DMS 273 treated with DMSO at 0.1 percent for 48 hours (cell line): ENCODE measurements around the gene BDKRB1.

Experiments used
- DNase-seq: peaks from one replicate; lab custom pipeline; 2025; lab: John Stamatoyannopoulos, UW

The BDKRB1 gene

DNA sequence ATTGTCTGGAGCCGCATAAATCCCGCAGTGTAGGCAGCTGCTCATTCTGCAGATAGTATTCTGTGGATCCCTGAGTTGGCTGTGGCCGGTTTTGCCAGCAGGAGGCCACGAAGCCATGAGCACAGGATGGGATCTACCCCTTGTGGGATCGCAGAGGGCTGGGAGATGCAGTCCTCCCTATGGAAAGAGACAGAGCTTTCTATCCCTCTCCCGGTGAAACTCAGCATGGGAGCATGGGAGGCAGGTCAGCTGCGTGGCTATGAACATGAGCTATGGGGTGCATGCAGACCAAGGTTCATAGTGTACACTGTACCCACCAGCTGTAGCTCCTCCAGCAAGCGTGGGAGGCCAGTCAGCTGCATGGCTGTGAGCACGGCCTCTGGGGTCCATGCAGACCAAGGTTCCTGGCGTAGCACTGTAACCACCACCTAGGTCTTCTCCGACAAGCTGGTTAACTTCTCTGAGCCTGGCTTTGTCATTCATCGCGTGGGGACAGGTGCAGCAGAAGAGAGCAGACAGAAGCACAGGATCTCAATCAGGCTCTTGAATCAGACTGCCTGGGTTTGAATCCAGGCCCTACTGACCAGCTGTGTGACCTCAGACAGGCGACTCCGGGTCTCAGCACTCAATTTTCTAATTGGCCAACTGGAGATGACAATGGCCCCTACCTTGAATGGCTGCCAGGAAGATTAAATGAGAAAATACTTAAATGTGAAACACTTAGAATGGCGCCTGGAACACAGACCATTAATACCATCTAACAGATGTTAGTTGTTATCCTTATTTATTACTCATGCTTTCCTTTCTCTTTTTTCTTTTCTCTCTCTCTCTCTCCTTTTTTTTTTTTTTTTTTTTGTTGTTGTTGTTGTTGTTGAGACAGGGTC is 6.0 kb downstream of the BDKRB1 start:
- DNase-seq: no peak

DNA sequence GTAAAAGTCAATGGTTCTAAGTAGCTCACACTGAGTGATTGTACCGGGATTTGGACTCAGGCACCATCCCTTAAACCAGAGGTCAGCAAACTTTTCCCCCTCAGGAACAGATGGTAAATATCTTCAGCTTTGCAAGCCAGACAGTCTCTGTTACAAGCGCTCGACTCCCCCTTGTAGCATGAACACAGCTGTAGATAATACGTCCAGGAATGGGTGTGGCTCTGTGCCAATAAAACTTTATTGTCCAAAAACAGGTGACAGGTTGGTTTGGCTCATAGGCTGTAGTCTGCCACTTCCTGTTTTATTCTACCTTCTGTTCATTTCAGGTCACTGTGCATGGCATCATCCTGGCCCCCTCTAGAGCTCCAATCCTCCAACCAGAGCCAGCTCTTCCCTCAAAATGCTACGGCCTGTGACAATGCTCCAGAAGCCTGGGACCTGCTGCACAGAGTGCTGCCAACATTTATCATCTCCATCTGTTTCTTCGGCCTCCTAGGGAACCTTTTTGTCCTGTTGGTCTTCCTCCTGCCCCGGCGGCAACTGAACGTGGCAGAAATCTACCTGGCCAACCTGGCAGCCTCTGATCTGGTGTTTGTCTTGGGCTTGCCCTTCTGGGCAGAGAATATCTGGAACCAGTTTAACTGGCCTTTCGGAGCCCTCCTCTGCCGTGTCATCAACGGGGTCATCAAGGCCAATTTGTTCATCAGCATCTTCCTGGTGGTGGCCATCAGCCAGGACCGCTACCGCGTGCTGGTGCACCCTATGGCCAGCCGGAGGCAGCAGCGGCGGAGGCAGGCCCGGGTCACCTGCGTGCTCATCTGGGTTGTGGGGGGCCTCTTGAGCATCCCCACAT is 7.6 kb downstream of the BDKRB1 start:
- DNase-seq: peak; percentile 11

DNA sequence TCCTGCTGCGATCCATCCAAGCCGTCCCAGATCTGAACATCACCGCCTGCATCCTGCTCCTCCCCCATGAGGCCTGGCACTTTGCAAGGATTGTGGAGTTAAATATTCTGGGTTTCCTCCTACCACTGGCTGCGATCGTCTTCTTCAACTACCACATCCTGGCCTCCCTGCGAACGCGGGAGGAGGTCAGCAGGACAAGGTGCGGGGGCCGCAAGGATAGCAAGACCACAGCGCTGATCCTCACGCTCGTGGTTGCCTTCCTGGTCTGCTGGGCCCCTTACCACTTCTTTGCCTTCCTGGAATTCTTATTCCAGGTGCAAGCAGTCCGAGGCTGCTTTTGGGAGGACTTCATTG is 8.2 kb downstream of the BDKRB1 start:
- DNase-seq: no peak

DNA sequence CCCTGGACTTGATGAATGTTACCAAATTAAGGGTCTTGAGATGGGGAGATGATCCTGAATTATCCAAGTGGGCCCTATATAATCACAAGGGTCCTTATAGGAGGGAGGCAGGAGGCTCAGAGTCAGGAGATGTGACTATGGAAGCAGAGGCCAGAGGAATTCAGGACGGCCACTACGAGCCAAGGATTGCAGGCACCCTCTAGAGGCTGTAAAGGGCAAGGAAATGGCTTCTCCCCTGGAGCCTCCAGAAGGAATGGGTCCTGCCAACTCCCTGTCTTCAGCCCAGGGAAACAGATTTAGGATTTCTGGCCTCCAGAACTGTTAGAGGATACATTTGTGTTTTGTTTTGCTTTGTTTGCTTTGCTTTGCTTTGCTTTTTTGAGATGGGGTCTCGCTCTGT is 8.8 kb downstream of the BDKRB1 start:
- DNase-seq: no peak

DNA sequence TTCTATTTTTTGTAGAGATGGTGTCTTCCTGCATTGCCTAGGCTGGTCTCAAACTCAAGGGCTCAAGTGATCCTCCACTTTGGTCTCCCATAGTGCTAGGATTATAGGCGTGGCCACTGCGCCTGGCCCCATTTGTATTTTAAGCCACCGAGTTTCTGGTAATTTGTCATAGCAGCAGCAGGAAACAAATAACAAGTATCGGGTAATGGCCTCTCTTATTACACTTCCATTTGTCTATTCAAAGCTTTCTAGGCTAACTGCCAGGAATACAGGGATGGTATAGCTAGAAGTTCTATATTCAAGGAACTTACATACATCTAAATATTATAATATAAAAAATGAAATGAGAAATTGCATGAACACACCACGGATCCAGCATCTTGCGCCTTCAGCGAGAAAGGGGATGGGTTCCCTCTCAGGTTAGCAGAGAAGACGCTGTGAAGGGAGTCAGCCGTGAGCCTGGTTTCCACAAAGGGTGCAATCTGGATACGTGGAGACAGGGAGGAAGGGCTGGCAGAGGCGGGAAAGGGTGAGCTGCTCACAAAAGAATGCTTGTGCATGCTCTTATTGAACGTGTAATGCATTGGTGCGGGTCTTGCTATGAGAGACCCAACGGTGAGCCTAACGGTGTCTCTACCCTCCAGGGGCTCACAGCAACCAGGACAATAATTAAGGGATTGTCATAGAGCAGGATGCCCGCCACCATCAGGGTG is 9.5 kb downstream of the BDKRB1 start:
- no peak for DNase-seq

DNA sequence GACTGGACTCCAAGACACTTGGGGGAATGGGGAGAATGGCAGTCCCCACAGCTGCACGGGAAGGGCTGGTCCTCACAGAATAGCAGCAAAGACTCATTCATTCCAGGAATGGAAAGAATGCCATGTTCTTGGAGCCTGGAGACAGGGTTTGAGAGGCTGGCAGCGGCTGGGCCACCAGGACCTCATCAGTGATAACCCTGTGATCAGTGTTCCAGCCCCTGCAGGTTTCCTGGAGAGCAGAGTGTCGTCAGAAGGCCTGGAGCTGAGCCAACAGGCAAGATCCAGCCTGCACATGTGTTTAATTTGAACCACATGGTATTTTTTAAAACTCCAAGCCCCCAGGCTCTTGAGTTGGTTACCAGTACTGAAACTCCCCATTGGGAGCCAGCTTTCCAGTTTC is 11.3 kb downstream of the BDKRB1 start:
- DNase-seq: peak; percentile 40

DNA sequence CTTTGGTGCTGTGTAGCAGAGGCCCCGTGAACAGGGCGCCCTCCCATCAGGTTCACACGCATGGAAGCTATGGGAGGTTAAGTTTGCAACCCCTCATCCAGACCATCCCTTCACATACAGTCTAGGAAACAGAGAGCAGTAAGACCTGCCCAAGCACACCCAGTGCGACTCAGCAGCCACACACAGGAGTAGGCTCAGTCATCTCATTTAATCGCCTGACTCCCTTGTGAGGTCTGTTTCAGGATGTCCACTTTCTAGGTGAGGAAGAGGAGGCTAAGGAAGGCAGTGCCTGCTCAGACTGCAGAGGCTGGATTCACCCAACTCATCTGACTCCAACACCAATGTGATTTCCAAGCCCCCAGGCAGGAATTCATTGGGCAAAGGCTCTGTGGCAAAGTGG is 11.9 kb downstream of the BDKRB1 start:
- DNase-seq: no peak

DNA sequence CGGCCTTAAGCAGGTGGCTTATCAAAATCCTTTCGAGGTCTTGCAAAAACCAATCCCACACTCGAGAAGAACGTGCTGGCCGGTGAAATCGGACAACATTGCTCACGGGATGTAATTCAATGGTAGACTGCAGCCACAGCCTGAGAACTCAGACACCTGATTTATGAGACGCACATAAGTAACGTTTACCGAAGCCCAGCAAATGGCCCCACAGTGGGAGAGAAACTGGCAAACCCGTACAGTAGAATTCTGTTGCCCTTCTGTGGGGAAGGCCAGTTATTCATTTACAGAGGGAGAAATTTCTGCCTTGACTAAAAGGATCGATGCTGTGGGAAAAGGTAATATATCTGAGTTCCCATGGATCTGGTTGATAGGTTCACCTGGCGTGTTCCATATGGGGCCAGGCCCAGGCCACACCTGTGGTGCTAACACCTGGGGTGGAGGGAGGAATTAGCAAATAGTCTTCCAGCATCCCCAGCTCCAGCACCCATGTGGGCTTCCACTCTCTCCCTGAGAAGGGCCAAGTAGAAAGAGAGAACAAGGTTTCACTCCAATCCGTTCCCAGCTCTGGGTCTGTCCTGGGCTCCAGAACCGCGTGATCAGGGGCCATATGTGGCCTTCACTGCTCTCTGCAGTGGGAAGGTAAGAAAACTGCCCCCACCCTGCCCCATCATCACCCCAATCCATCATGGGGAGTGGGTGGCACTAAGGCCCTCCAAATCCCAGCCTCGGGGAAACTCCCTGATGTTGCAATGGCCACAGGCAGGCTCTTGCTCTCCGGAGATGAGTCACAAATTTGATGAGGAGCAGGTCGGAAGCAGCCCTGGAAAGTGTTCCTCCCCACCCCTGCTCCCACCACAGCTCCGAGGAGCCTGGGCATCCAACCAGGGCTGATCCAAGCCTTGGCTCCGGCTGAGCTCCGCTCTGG is 12.7 kb downstream of the BDKRB1 start:
- DNase-seq: no peak

DNA sequence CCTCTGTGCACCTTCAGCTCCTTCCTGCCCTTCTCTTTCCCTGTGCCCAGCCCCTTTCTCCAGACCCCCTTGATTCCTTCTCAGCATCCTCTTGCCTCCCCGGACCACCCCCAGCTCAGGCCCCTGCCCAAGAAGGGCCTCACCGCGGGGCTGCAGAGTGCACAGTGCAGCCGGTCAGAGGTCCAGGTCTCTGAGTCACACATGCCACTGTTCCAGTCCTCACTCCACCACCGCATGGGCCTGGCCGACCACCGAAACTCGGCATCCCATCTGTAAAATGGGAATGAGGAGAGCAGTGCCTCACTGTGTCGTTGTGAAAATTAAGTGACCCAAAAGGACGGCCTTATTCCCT is 13.3 kb downstream of the BDKRB1 start:
- no peak for DNase-seq

DNA sequence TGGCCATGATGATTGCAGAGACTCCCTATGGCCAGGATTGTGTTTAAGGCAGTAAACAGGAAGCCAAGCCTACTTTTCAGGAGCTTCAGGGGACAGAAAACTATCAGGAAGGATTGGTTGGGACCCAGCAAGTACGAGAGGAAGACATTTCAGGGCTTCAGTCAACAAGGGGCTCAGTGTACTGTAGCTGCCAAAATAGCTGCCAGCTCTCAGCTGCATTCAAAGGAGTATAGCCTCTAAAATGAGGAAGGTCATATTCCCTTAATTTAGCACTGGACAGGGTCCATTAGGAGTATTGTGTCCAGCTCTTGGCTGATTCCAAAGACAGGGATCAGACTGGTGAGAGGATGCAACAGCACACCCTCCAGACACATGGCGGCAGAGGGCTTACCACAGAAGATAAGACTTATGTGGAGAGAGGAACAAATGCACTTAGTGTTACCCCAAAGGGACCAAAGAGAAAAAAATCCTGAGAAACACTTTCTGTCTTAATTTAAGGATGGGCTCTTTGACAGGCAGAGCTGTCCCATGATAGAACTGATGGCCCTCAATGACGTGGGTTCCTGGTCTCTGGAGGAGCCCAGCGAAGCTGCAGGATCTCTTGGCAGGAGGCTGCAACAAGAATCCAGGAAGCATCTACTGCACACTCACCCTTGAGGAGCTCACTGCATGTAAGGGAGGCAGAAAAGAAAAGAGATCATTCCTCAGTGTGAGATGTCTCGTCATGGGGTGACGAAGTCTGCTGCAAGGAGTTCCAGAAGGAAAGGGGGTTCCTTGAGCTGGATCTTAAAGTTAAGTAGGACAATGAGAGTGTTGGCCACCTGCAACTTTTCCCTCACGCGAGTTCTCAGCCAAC is 14.8 kb downstream of the BDKRB1 start:
- DNase-seq: no peak

DNA sequence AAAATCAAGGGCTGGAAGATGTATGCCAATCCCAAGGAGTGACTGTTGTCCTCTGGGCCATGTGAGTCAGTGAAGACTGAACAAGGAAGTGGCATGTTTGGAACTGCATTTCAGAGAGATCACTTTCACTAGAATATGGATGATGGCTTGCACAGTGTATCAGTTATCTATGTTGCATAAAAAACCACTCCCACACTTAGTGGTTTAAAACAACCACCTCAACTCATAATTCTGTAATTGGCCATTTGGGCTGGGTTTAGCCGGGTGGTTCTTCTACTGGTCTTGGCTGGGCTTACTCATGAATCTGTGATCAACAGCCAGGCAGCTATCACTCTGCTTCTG is 15.4 kb downstream of the BDKRB1 start:
- DNase-seq: no peak

DNA sequence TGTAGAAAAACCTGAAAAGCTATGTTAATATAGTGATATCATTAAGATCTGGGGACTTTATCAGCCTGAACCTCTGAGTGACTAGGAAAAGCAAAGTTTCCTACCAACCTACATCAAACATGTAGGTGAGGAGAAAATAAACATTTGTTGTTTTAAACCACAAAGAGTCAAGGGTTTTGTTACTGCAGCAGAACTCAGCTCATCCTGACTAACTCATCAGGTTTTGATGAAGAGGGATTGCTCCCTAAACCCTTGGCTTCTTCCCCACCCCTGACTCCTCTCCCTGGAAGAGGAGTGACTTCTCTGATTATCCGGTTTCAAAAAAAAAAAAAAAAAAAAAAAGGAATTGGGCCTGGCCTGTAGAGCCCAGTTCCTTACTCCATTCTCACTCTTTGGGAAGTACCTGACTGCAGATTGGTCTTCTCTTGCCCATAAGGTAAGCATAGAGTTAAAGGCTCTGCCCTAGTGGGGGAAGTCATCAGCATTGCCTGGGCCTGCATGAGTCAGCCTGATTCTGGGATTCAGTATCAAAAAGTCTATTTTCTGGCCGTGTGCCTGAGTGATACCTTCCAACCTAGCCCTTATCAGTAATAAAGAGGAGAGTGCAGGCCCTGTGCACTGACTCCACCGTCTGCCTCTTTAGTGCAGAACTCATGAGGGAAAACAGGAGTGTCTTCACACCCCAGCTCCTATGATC is 16.9 kb downstream of the BDKRB1 start:
- DNase-seq: no peak

DNA sequence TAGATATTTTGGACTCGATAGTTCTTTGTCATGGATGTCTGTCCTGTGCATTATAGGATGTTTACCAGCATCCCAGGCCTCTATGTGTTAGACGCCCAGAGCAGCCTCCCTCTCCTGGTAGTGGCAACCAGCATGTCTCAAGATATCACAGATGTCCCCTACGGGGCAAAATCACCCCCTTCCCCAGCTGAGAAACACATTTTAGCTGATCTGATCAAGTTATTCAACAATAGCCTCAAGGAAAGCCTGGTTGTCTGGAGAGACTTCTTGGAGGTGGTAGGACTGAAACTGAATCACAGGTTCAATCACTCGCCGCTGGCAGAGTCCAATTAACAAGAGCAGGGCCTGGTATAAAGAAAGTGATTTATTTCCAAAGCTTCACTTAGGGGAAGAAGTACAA is 17.6 kb downstream of the BDKRB1 start:
- no peak for DNase-seq

DNA sequence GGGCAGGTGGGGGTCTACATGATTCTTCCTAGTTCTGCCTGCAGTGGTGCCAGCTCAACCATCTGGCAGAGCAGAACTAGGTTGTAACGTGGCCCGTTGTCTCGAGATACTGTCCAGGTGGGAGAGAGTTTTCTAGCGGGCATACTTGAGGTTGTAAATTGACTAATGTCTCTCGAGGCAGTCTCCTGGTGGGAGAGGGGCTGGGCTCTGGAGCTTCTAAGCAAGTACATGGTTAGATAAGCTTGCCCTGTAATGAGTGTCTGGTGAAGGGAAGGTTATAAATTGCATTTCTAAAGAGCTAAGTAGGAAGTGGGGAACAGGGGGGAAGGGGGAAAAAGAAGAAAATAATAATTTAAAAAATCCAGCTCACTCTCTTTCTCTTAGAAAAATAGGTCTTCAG is 18.1 kb downstream of the BDKRB1 start:
- DNase-seq: no peak

DNA sequence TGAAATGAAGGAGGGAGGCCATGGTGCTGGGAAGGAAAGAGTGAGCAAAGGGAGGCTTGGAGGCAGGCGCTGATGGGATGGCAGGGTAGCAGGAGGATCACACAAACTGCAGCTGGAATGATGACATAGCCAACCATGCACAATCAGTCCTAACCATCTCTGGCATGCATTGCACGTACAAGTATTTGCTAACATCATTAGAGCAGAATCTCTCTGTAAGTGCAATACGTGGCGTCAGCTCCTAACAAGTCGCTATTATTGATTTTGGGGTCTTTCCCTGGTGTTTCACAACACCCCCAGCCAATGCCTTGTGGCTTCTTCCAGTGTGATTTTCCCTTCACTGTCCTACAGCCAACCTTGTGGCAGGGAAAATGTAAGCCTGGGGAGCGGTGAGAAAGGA is 18.5 kb downstream of the BDKRB1 start:
- no peak for DNase-seq

DNA sequence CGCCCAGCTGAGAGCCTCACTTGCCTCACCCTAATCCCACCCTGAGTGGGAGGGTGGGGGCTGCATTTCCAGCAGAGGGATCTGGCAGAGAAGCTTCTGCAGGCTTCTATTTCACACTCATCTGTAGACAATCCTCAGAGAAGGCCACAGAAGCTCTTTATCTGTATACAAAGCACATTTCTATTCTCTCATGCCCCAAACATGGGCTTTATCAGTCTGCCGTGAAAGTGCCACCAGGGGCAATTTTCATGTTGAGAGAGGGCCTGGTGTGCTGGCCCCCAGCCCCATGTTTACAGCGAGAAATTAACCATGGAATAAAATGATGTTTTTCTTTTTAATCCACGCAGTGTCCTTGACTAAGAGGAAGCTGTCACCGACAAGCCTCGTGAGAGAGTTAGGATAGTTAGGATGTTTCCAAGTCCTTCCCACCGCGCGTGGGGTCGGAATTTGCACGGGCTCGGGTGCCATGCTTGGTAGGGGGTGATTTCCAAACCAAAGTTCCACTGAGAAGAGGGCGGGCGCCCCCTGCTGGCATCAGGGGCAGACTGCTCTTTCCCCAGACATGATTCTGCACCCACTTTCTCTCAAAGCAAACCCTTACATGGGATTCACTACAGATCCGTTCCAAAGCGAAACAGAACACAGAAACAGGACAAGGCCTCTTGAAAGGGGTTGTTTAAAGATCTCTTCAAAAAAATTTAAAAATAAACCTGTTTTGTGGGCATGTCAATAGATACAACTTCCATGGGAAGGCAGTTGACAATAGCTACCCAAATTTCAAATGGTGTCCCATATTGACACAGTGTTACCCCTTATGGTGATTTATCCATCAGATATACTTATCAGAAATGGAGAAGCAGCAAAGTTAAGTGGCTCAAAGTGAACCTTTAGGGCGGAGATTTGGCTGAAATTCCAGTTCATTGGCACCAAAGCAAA is 19.4 kb downstream of the BDKRB1 start:
- peak; percentile 15 for DNase-seq

DNA sequence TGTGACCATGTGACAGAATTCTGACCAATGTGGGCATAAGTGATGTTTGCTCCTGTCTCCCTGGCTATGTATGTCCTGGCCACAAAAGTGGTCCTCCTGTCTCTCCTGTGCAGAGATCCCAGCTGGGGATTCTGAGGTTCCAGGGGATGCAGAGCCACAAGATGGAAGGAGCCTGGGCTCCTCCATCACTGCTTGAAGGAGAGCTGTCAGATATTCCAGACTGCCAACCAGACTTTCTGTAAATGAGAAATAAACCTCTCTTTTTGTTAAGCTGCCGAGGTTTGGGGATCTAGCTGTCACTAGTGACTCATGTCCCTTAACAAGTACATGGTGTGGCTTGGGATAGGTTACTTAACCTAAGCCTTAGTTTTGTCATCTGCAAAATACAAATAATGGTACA is 21.9 kb downstream of the BDKRB1 start:
- no peak for DNase-seq

DNA sequence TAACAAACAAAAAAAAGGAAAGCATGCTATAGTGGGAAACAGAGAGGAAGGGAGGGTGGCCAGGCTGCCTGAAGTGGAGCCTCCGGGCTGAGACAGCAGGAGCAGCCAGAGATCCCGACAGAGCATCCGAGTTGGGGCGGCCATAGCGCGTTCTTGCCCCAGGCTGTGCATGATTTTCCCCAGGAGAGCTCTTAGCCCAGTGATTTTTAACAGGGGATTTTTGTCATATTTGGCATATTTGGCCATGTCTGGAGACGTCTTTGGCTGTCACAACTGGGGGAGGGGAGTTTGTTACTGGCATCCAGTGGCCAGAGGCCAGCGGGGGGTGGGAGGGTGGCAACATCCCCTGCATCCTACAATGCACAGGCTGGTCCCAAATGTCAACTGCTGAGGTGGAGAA is 23.6 kb downstream of the BDKRB1 start:
- DNase-seq: no peak

DNA sequence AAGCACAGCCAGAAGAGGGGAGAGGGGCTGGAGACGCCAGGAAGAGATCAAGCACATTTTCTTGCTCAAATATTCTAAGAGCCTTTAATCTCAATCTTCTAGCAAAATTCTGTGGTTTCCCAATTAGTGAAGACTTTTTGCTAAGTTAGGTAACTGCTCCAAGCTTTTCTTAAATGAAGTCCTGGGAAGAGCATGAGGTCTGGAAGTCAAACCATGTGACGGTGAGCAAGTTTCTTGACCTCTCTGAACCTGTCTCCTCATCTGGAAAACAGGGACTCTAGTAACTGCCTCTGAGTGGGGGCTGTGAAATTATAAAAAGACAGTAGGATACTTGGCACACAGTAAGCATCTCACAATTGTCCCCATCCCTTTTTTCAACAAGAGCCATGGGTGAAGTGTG is 24.1 kb downstream of the BDKRB1 start:
- DNase-seq: no peak
